ENCODE results near the gene GRIK2.

The GRIK2 gene

GRCh38 chr6:101683884-101684283 lies 290.4 kb downstream of the GRIK2 start:
- Histone ChIP-seq H3K4me3 (ENCODE audit: insufficient read depth, low read depth, low read length) (no peak overlapping the region), H3K27me3 (ENCODE audit: control insufficient read depth, insufficient read depth, low read length, poor library complexity, severe bottlenecking) (no peaks in the 10 kb centered on the region), H3K36me3 (ENCODE audit: control insufficient read depth, insufficient read depth, low read length) (no peaks in the 10 kb centered on the region), H3K4me1 (ENCODE audit: control insufficient read depth, insufficient read depth, low read length) (no peaks in the 10 kb centered on the region), H3K9me3 (ENCODE audit: control insufficient read depth, low read length) (no peaks in the 10 kb centered on the region), H3K27ac (ENCODE audit: insufficient read depth, low read depth, low read length, poor library complexity, severe bottlenecking) (no peak overlapping the region)
- WGBS, 2 experiments = 100% methylated on average over 1 of the region's 1 CpG; no CpG with 5 or more reads in 1 of the 2 experiments

DNA sequence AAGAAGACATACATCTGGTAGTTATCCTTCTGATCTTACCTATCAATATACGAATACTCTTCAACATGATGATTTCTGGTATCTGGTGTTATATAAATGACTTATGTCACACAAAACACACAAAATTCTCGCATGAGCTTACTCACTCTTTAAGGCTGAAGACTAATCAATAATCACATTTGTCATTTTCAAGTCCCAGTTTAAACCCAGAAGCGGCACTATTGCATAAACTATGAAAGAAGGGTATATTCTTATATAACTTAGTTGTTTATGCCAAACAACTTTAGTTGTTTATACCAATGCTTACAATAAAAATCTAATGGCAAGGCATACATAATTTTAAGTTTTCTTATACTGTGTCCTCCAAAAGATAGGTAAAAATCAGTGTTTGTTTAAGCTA lies 293.1 kb downstream of the GRIK2 start:
- no peaks in the 10 kb centered on the region for H3K4me1 ChIP-seq (ENCODE audit: control insufficient read depth, insufficient read depth, low read length)
- no peaks in the 10 kb centered on the region for H3K36me3 ChIP-seq (ENCODE audit: control insufficient read depth, insufficient read depth, low read length)
- H3K4me3 ChIP-seq (ENCODE audit: insufficient read depth, low read depth, low read length) = no peak overlapping the region
- 100% methylated on average over 1 of the region's 3 CpGs; no CpG with 5 or more reads in 1 of the 2 experiments for WGBS, 2 experiments
- no peaks in the 10 kb centered on the region for H3K9me3 ChIP-seq (ENCODE audit: control insufficient read depth, low read length)
- H3K27ac ChIP-seq (ENCODE audit: insufficient read depth, low read depth, low read length, poor library complexity, severe bottlenecking) = no peak overlapping the region
- H3K27me3 ChIP-seq (ENCODE audit: control insufficient read depth, insufficient read depth, low read length, poor library complexity, severe bottlenecking) = no peaks in the 10 kb centered on the region

- no peak overlapping the region for H3K27ac ChIP-seq (ENCODE audit: insufficient read depth, low read depth, low read length, poor library complexity, severe bottlenecking)
- no peaks in the 10 kb centered on the region for H3K36me3 ChIP-seq (ENCODE audit: control insufficient read depth, insufficient read depth, low read length)
- WGBS, 2 experiments = 100% methylated on average over 1 of the region's 1 CpG; no CpG with 5 or more reads in 1 of the 2 experiments
- H3K4me1 ChIP-seq (ENCODE audit: control insufficient read depth, insufficient read depth, low read length) = no peaks in the 10 kb centered on the region
- no peaks in the 10 kb centered on the region for H3K9me3 ChIP-seq (ENCODE audit: control insufficient read depth, low read length)
- no peaks in the 10 kb centered on the region for H3K27me3 ChIP-seq (ENCODE audit: control insufficient read depth, insufficient read depth, low read length, poor library complexity, severe bottlenecking)
- H3K4me3 ChIP-seq (ENCODE audit: insufficient read depth, low read depth, low read length) = no peak overlapping the region
Measured at GRCh38 chr6:101689156-101689555, 295.6 kb downstream of the GRIK2 start.

- H3K36me3 ChIP-seq (ENCODE audit: control insufficient read depth, insufficient read depth, low read length) = no peaks in the 10 kb centered on the region
- H3K27me3 ChIP-seq (ENCODE audit: control insufficient read depth, insufficient read depth, low read length, poor library complexity, severe bottlenecking) = no peaks in the 10 kb centered on the region
- H3K27ac ChIP-seq (ENCODE audit: insufficient read depth, low read depth, low read length, poor library complexity, severe bottlenecking) = no peak overlapping the region
- no peaks in the 10 kb centered on the region for H3K4me1 ChIP-seq (ENCODE audit: control insufficient read depth, insufficient read depth, low read length)
- H3K9me3 ChIP-seq (ENCODE audit: control insufficient read depth, low read length) = no peaks in the 10 kb centered on the region
- WGBS, 2 experiments = 97% methylated on average over 2 of the region's 2 CpGs
- no peak overlapping the region for H3K4me3 ChIP-seq (ENCODE audit: insufficient read depth, low read depth, low read length)
Measured at GRCh38 chr6:101689695-101690094, 296.2 kb downstream of the GRIK2 start.

- no peak overlapping the region for H3K27ac ChIP-seq (ENCODE audit: insufficient read depth, low read depth, low read length, poor library complexity, severe bottlenecking)
- no peaks in the 10 kb centered on the region for H3K27me3 ChIP-seq (ENCODE audit: control insufficient read depth, insufficient read depth, low read length, poor library complexity, severe bottlenecking)
- 50 to 62% methylated on average over 3 of the region's 3 CpGs for WGBS, 2 experiments
- H3K4me3 ChIP-seq (ENCODE audit: insufficient read depth, low read depth, low read length) = no peak overlapping the region
- no peaks in the 10 kb centered on the region for H3K4me1 ChIP-seq (ENCODE audit: control insufficient read depth, insufficient read depth, low read length)
- no peaks in the 10 kb centered on the region for H3K9me3 ChIP-seq (ENCODE audit: control insufficient read depth, low read length)
- no peaks in the 10 kb centered on the region for H3K36me3 ChIP-seq (ENCODE audit: control insufficient read depth, insufficient read depth, low read length)
Measured at GRCh38 chr6:101700655-101701054, 307.1 kb downstream of the GRIK2 start.

DNA sequence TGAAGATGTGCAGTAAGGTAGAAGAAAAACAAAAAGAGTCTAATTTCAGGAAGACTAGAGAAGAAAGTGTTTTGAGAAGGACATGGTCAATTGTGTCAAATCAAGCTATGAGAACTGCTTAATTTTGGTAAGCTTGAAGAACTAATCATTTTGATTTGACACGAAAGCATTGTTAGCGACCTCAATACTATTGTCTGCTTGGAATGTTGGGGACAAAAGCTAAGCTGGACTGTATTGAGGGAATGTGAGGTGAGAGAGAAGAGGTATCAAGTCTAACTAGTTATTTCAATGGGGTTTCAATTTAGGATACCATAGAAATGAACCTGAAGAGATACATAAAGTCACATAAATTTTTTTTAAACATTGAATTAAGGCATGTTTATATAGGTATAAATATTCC lies 309.8 kb downstream of the GRIK2 start:
- H3K27me3 ChIP-seq (ENCODE audit: control insufficient read depth, insufficient read depth, low read length, poor library complexity, severe bottlenecking) = no peaks in the 10 kb centered on the region
- no peaks in the 10 kb centered on the region for H3K4me1 ChIP-seq (ENCODE audit: control insufficient read depth, insufficient read depth, low read length)
- H3K36me3 ChIP-seq (ENCODE audit: control insufficient read depth, insufficient read depth, low read length) = no peaks in the 10 kb centered on the region
- H3K9me3 ChIP-seq (ENCODE audit: control insufficient read depth, low read length) = no peaks in the 10 kb centered on the region
- no peak overlapping the region for H3K4me3 ChIP-seq (ENCODE audit: insufficient read depth, low read depth, low read length)
- H3K27ac ChIP-seq (ENCODE audit: insufficient read depth, low read depth, low read length, poor library complexity, severe bottlenecking) = no peak overlapping the region
- WGBS, 2 experiments = 94 to 100% methylated on average over 2 of the region's 2 CpGs

DNA sequence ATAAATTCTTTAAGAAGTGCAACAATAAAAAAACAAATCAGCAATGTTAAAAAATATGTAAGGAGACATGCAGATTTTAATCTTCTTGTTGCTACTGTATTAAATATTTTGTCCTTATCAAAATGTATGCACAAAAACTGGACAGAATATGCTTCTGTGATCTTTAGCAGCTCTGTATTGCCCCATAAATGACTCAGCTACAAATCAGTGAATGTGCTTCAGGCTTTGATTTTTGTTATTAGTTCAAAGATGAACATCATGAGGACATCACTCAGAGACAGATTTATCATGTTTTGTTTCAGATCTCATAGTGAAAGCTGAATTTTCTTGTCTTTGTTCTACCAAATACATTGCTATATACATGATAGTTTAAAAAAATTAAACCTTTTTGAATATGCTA lies 312.4 kb downstream of the GRIK2 start:
- no peaks in the 10 kb centered on the region for H3K4me1 ChIP-seq (ENCODE audit: control insufficient read depth, insufficient read depth, low read length)
- H3K4me3 ChIP-seq (ENCODE audit: insufficient read depth, low read depth, low read length) = no peak overlapping the region
- H3K9me3 ChIP-seq (ENCODE audit: control insufficient read depth, low read length) = no peaks in the 10 kb centered on the region
- H3K27me3 ChIP-seq (ENCODE audit: control insufficient read depth, insufficient read depth, low read length, poor library complexity, severe bottlenecking) = no peaks in the 10 kb centered on the region
- H3K27ac ChIP-seq (ENCODE audit: insufficient read depth, low read depth, low read length, poor library complexity, severe bottlenecking) = no peak overlapping the region
- H3K36me3 ChIP-seq (ENCODE audit: control insufficient read depth, insufficient read depth, low read length) = no peaks in the 10 kb centered on the region

GRCh38 chr6:101706576-101706975 lies 313.1 kb downstream of the GRIK2 start:
- no peaks in the 10 kb centered on the region for H3K36me3 ChIP-seq (ENCODE audit: control insufficient read depth, insufficient read depth, low read length)
- 91 to 100% methylated on average over 1 of the region's 1 CpG for WGBS, 2 experiments
- no peaks in the 10 kb centered on the region for H3K4me1 ChIP-seq (ENCODE audit: control insufficient read depth, insufficient read depth, low read length)
- H3K9me3 ChIP-seq (ENCODE audit: control insufficient read depth, low read length) = no peaks in the 10 kb centered on the region
- H3K27ac ChIP-seq (ENCODE audit: insufficient read depth, low read depth, low read length, poor library complexity, severe bottlenecking) = no peak overlapping the region
- no peak overlapping the region for H3K4me3 ChIP-seq (ENCODE audit: insufficient read depth, low read depth, low read length)
- no peaks in the 10 kb centered on the region for H3K27me3 ChIP-seq (ENCODE audit: control insufficient read depth, insufficient read depth, low read length, poor library complexity, severe bottlenecking)

DNA sequence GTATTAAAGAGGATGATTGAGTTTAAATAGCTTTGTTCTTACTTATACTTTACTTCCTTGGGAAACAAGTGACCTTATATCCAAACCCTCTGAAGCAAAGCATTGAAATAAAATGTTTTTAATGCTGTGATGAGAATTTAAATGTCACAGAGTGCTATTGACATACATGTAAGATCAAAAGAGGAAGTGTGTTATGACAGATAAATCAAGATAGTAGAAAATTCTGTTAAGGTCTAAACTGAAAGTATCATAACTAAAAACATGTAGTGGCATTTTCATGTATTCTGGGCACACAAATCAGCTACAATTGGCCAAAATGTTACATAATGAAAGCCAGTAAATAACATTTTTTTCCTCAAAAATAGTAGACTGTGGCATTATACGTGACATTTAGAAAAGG lies 318.0 kb downstream of the GRIK2 start:
- Histone ChIP-seq H3K27me3 (ENCODE audit: control insufficient read depth, insufficient read depth, low read length, poor library complexity, severe bottlenecking) (no peaks in the 10 kb centered on the region), H3K4me3 (ENCODE audit: insufficient read depth, low read depth, low read length) (no peak overlapping the region), H3K4me1 (ENCODE audit: control insufficient read depth, insufficient read depth, low read length) (no peaks in the 10 kb centered on the region), H3K27ac (ENCODE audit: insufficient read depth, low read depth, low read length, poor library complexity, severe bottlenecking) (no peak overlapping the region), H3K36me3 (ENCODE audit: control insufficient read depth, insufficient read depth, low read length) (no peaks in the 10 kb centered on the region), H3K9me3 (ENCODE audit: control insufficient read depth, low read length) (no peaks in the 10 kb centered on the region)
- WGBS, 2 experiments = no CpG with 5 or more reads among the region's 1 CpG

- Histone ChIP-seq H3K4me1 (ENCODE audit: control insufficient read depth, insufficient read depth, low read length) (no peaks in the 10 kb centered on the region), H3K27me3 (ENCODE audit: control insufficient read depth, insufficient read depth, low read length, poor library complexity, severe bottlenecking) (no peaks in the 10 kb centered on the region), H3K27ac (ENCODE audit: insufficient read depth, low read depth, low read length, poor library complexity, severe bottlenecking) (no peak overlapping the region), H3K36me3 (ENCODE audit: control insufficient read depth, insufficient read depth, low read length) (no peaks in the 10 kb centered on the region), H3K4me3 (ENCODE audit: insufficient read depth, low read depth, low read length) (no peak overlapping the region), H3K9me3 (ENCODE audit: control insufficient read depth, low read length) (no peaks in the 10 kb centered on the region)
- WGBS, 2 experiments = 11 to 36% methylated on average over 1 of the region's 1 CpG
Measured at GRCh38 chr6:101716387-101716786, 322.9 kb downstream of the GRIK2 start.

- no peaks in the 10 kb centered on the region for H3K27me3 ChIP-seq (ENCODE audit: control insufficient read depth, insufficient read depth, low read length, poor library complexity, severe bottlenecking)
- H3K4me3 ChIP-seq (ENCODE audit: insufficient read depth, low read depth, low read length) = no peak overlapping the region
- no peaks in the 10 kb centered on the region for H3K36me3 ChIP-seq (ENCODE audit: control insufficient read depth, insufficient read depth, low read length)
- no peaks in the 10 kb centered on the region for H3K9me3 ChIP-seq (ENCODE audit: control insufficient read depth, low read length)
- H3K27ac ChIP-seq (ENCODE audit: insufficient read depth, low read depth, low read length, poor library complexity, severe bottlenecking) = no peak overlapping the region
- H3K4me1 ChIP-seq (ENCODE audit: control insufficient read depth, insufficient read depth, low read length) = no peaks in the 10 kb centered on the region
Measured at GRCh38 chr6:101716810-101717209, 323.3 kb downstream of the GRIK2 start.
